K562 (cell line): ENCODE results near the gene CFD. TPM values are rescaled to one million over a fixed set of nuclear protein-coding genes. Genes with fewer than 3 reads are reported as not detected.
A peak's percentile ranks its signal among the peaks of the same experiment; 100 is the strongest.

Experiments
- BCL6 ChIP-seq: fragments of 250-450 bp; sonication (Bioruptor Pico); IDR thresholded peaks from 2 replicates; pipeline ENCODE4 v1.4.0; 2020
- BCOR ChIP-seq: fragments of 450-650 bp; IDR thresholded peaks from 2 replicates; pipeline ENCODE4 v1.6.1; 2016
- DIDO1 ChIP-seq: fragments of 450-650 bp; IDR thresholded peaks from 2 replicates; pipeline ENCODE4 v1.6.1; 2016; ENCODE audit warnings: low read depth, missing biosample characterization, missing genetic modification characterization
- FOSL1 ChIP-seq: fragments of 200-800 bp; sonication (Bioruptor generic); conservative IDR thresholded peaks from 2 replicates; pipeline ENCODE4 v1.6.1; 2016; ENCODE audit warnings: missing genetic modification characterization, missing compliant biosample characterization
- FOXJ3 ChIP-seq: sonication (generic); formaldehyde crosslinking; IDR thresholded peaks from 2 replicates; pipeline ENCODE4 v1.4.0; 2020; ENCODE audit warnings: mild to moderate bottlenecking, missing genetic modification reagents
- GABPA ChIP-seq: fragments of 200-800 bp; sonication (Bioruptor generic); conservative IDR thresholded peaks from 2 replicates; pipeline ENCODE4 v1.6.1; 2016; ENCODE audit warnings: low read depth, missing genetic modification characterization, missing compliant biosample characterization
- JUND ChIP-seq, 2 experiments: IDR thresholded peaks; 2 replicates in 1 of 2; 3 replicates in 1 of 2; pipeline ENCODE4 v1.6.1; 2011; ENCODE audit warnings: borderline replicate concordance in 2 of 2, low read depth in 2 of 2, low read length in 2 of 2, improper control_type of control experiment in 1 of 2, missing biosample characterization in 1 of 2, missing genetic modification characterization in 1 of 2, missing genetic modification reagents in 1 of 2
- MAFF ChIP-seq: IDR thresholded peaks from 2 replicates; pipeline ENCODE4 v1.6.1; 2012; ENCODE audit warnings: low read length, improper control_type of control experiment
- MCM2 ChIP-seq: fragments of 450-650 bp; IDR thresholded peaks from 2 replicates; pipeline ENCODE4 v1.6.1; 2017; ENCODE audit warnings: low read depth, mild to moderate bottlenecking
- MED1 ChIP-seq: sonication (generic); formaldehyde crosslinking; IDR thresholded peaks from 2 replicates; pipeline ENCODE4 v1.8.1; 2023; ENCODE audit warnings: missing genetic modification reagents, borderline replicate concordance
- OTX1 ChIP-seq: fragments of 450-650 bp; formaldehyde crosslinking; IDR thresholded peaks from 2 replicates; pipeline ENCODE4 v1.4.0; 2022; ENCODE audit warnings: mild to moderate bottlenecking
- POLR2AphosphoS2 ChIP-seq: IDR thresholded peaks from 2 replicates; pipeline ENCODE4 v1.6.1; 2012; ENCODE audit warnings: low read length, improper control_type of control experiment
- POLR2G ChIP-seq: fragments of 200-400 bp; formaldehyde crosslinking; IDR thresholded peaks from 2 replicates; pipeline ENCODE4 v1.6.1; 2017; ENCODE audit warnings: low read depth, mild to moderate bottlenecking, antibody characterized with exemption, low read length, moderate library complexity
- PRDM10 ChIP-seq: fragments of 450-650 bp; IDR thresholded peaks from 2 replicates; pipeline ENCODE4 v1.6.1; 2018; ENCODE audit not compliant: partially characterized antibody
- ZBTB33 ChIP-seq: sonication (generic); formaldehyde crosslinking; IDR thresholded peaks from 2 replicates; pipeline ENCODE4 v1.8.1; 2023; ENCODE audit warnings: mild to moderate bottlenecking, missing genetic modification reagents
- ZBTB49 ChIP-seq: sonication (generic); formaldehyde crosslinking; IDR thresholded peaks from 2 replicates; pipeline ENCODE4 v1.8.0; 2022; ENCODE audit warnings: missing genetic modification reagents, mild to moderate bottlenecking, borderline replicate concordance
- ZC3H11A ChIP-seq: IDR thresholded peaks from 2 replicates; pipeline ENCODE4 v1.6.1; 2012; ENCODE audit warnings: low read depth, low read length, improper control_type of control experiment
- ZFX ChIP-seq: sonication (generic); formaldehyde crosslinking; IDR thresholded peaks from 2 replicates; pipeline ENCODE4 v1.8.0; 2022; ENCODE audit warnings: mild to moderate bottlenecking, missing genetic modification reagents, moderate library complexity
- ZNF347 ChIP-seq: fragments of 450-650 bp; formaldehyde crosslinking; IDR thresholded peaks from 2 replicates; pipeline ENCODE4 v1.4.0; 2020; ENCODE audit warnings: low read depth, mild to moderate bottlenecking, moderate library complexity
- ZNF76 ChIP-seq: fragments of 250-450 bp; sonication (Bioruptor Pico); IDR thresholded peaks from 2 replicates; pipeline ENCODE4 v1.4.0; 2020; ENCODE audit warnings: mild to moderate bottlenecking, moderate library complexity, borderline replicate concordance
- polyA plus RNA-seq, 8 experiments: library from polyadenylated mRNA; depleted of rRNA in 4 of 8; stranded (reverse) in 5 of 8; unstranded in 3 of 8; fragments of >200 nt; fragmentation: Nextera tagmentation in 2 of 8; fragmentation: Illumina TruSeq in 1 of 8; extraction: Ambion mirVana in 2 of 8; extraction: Trizol in 1 of 8; gene quantifications; 2 replicates each; pipeline versions ENCODE4 v1.2.1 to v1.2.3, GENCODE V29; 2011 to 2014; ENCODE audit warnings: inconsistent platforms in 1 of 8, missing spikeins in 1 of 8
- total RNA-seq, 7 experiments: library from RNA; depleted of rRNA in 6 of 7; stranded (reverse); fragments of >200 nt in 6 of 7; fragmentation: Illumina TruSeq in 2 of 7; extraction: Trizol in 2 of 7; gene quantifications; 2 replicates each; pipeline versions ENCODE4 v1.2.1 to v1.2.3, GENCODE V29; 2011 to 2021; ENCODE audit warnings: low replicate concordance in 1 of 7

The CFD gene
- total and polyA plus RNA-seq, 9 of the 15 experiments (the other 6 are each of a cell fraction or from before 2014, with no cell fraction given), result 0.52 to 59.4 (median 7.6) TPM

- TF ChIP-seq MED1 (CRISPR knock-in tag) (no peak), JUND (IDR thresholded peaks at IDR 0.05; ENCODE audit: borderline replicate concordance, low read depth, low read length) (no peak), JUND (tag; IDR thresholded peaks at IDR 0.05; ENCODE audit: borderline replicate concordance, low read depth, low read length) (no peak), POLR2AphosphoS2 (no peak; the same call in 1 of the 2 replicates), PRDM10 (no peak), ZNF76 (CRISPR knock-in tag) (no peak), POLR2G (peak; percentile 92), FOXJ3 (CRISPR knock-in tag) (no peak), BCOR (no peak), BCL6 (no peak), MAFF (no peak), DIDO1 (tag) (no peak), ZNF347 (CRISPR knock-in tag) (no peak), GABPA (no peak), ZBTB49 (no peak), ZC3H11A (no peak), ZBTB33 (peak; percentile 88), ZFX (no peak), MCM2 (no peak), FOSL1 (tag) (no peak), OTX1 (no peak)
Observed at GRCh38 chr19:813219-814151, 46.0 kb upstream of the CFD start (continued).
